HCT116 (cell line): ENCODE measurements around the gene ASAP3. TPM values are rescaled to one million over a fixed set of nuclear protein-coding genes. Genes with fewer than 3 reads are reported as not detected.

Experiments used
- ATAC-seq: fragments of 200-7000 bp; cut with Tn5 transposase; 2 replicates; pipeline ENCODE4 v1.9.1; 2020; ENCODE audit warnings: mild to moderate bottlenecking, moderate library complexity
- BruUV-seq: library from RNA; stranded (reverse); fragments of 400-500 nt; replicated peaks from 2 replicates; lab custom pipeline; 2021; lab: Mats Ljungman, UMichigan
- CTCF ChIA-PET: fragments of 300-600 bp; sonication (Branson Sonifier 250); formaldehyde crosslinking; loops from one replicate; lab custom pipeline; 2021; ENCODE audit warnings: antibody characterized with exemption; lab: Charles Lee
- POLR2A ChIA-PET: fragments of 300-600, 350-600 bp; sonication (Branson Sonifier 250); formaldehyde crosslinking; loops from one replicate; lab custom pipeline; 2021; ENCODE audit warnings: antibody characterized with exemption; lab: Charles Lee
- RAD21 ChIA-PET, 2 experiments: fragments of 300-600 bp; sonication (Branson Sonifier 250); formaldehyde crosslinking; loops; one replicate each; lab custom pipeline; 2023; ENCODE audit warnings: low total read pairs in 2 of 2; ENCODE audit not compliant: uncharacterized antibody in 2 of 2, unreplicated experiment in 2 of 2, low non-redundant PET in 1 of 2; lab: Charles Lee
- DNase-seq: peaks from one replicate; pipeline ENCODE4 v3.0.0-alpha.2; 2010; ENCODE audit warnings: low read depth, low spot score
- H2AFZ ChIP-seq: fragments of 200-600 bp; shearing (Covaris generic), sonication (generic); 2 replicates; pipeline ENCODE4 v1.6.1; 2017; ENCODE audit warnings: low read depth, mixed run types, mixed read lengths, antibody characterized with exemption, low read length; ENCODE audit not compliant: poor library complexity, severe bottlenecking
- H3K27ac ChIP-seq: 2 replicates; pipeline ENCODE4 v1.5.1; 2012; ENCODE audit warnings: low read depth, low read length
- H3K27me3 ChIP-seq: fragments of 200-600 bp; sonication (generic); 2 replicates; pipeline ENCODE4 v1.6.1; 2016; ENCODE audit warnings: mixed run types, low read length, mixed read lengths; ENCODE audit not compliant: insufficient read depth
- H3K36me3 ChIP-seq, 2 experiments: fragments of 200-500 bp in 1 of 2; fragments of 200-600 bp in 1 of 2; sonication (Bioruptor generic) in 1 of 2; sonication (generic) in 1 of 2; 2 replicates each; pipeline versions ENCODE4 v1.5.1 to v1.6.1; 2014 to 2016; ENCODE audit warnings: low read length in 2 of 2, inconsistent platforms in 1 of 2, mixed read lengths in 1 of 2, mixed run types in 1 of 2; ENCODE audit not compliant: insufficient read depth in 2 of 2, control insufficient read depth in 1 of 2
- H3K4me1 ChIP-seq, 2 experiments: fragments of 200-600 bp in 1 of 2; sonication (generic) in 1 of 2; 2 replicates each; pipeline versions ENCODE4 v1.5.1 to v1.6.1; 2012 to 2017; ENCODE audit warnings: low read length in 2 of 2, inconsistent platforms in 1 of 2, mild to moderate bottlenecking in 1 of 2, mixed read lengths in 1 of 2, mixed run types in 1 of 2, moderate library complexity in 1 of 2; ENCODE audit not compliant: insufficient read depth in 2 of 2, control insufficient read depth in 1 of 2
- H3K4me2 ChIP-seq: fragments of 200-600 bp; sonication (generic); 2 replicates; pipeline ENCODE4 v1.6.1; 2017; ENCODE audit warnings: mixed run types, low read length, mixed read lengths
- H3K4me3 ChIP-seq, 2 experiments: fragments of 200-600 bp in 1 of 2; sonication (generic) in 1 of 2; replicated peaks in 1 of 2; 2 replicates each; pipeline ENCODE4 v1.5.1; 2011 to 2016; ENCODE audit warnings: low read length in 2 of 2, control low read depth in 1 of 2, low read depth in 1 of 2, mild to moderate bottlenecking in 1 of 2, mixed read lengths in 1 of 2, mixed run types in 1 of 2
- H3K79me2 ChIP-seq: fragments of 200-600 bp; sonication (generic); 2 replicates; pipeline ENCODE4 v1.6.1; 2017; ENCODE audit warnings: mild to moderate bottlenecking, mixed run types, low read length, moderate library complexity, mixed read lengths; ENCODE audit not compliant: insufficient read depth
- H3K9ac ChIP-seq: fragments of 200-600 bp; sonication (generic); 2 replicates; pipeline ENCODE4 v1.6.1; 2016; ENCODE audit warnings: low read length, mixed read lengths
- H3K9me2 ChIP-seq: fragments of 200-600 bp; sonication (generic), shearing (Covaris generic); 2 replicates; pipeline ENCODE4 v1.6.1; 2017; ENCODE audit warnings: mixed run types, mild to moderate bottlenecking, moderate library complexity; ENCODE audit not compliant: insufficient read depth
- H3K9me3 ChIP-seq, 2 experiments: fragments of 200-500 bp in 1 of 2; fragments of 200-600 bp in 1 of 2; sonication (Bioruptor generic) in 1 of 2; sonication (generic) in 1 of 2; 2 replicates each; pipeline ENCODE4 v1.6.1; 2014 to 2017; ENCODE audit warnings: low read length in 2 of 2, mixed read lengths in 2 of 2, inconsistent platforms in 1 of 2, low read depth in 1 of 2, mild to moderate bottlenecking in 1 of 2, mixed run types in 1 of 2, moderate library complexity in 1 of 2; ENCODE audit not compliant: control insufficient read depth in 1 of 2, insufficient read depth in 1 of 2
- H4K20me1 ChIP-seq: fragments of 200-600 bp; sonication (generic), shearing (Covaris generic); 2 replicates; pipeline ENCODE4 v1.6.1; 2017; ENCODE audit warnings: mixed run types, mild to moderate bottlenecking, moderate library complexity; ENCODE audit not compliant: insufficient read depth
- EGR1 ChIP-seq: IDR thresholded peaks from 2 replicates; pipeline ENCODE4 v1.6.1; 2012; ENCODE audit warnings: low read depth
- EZH2 ChIP-seq: fragments of 200-600 bp; sonication (generic); IDR thresholded peaks from 2 replicates; pipeline ENCODE4 v1.6.1; 2017; ENCODE audit warnings: antibody characterized with exemption, mixed run types
- EZH2phosphoT487 ChIP-seq: fragments of 200-600 bp; IDR thresholded peaks from 2 replicates; pipeline ENCODE4 v1.6.1; 2018; ENCODE audit warnings: antibody characterized with exemption, borderline replicate concordance
- RAD21 ChIP-seq: IDR thresholded peaks from 2 replicates; pipeline ENCODE4 v1.6.1; 2012; ENCODE audit warnings: low read depth, mild to moderate bottlenecking
- SP1 ChIP-seq: IDR thresholded peaks from 2 replicates; pipeline ENCODE4 v1.6.1; 2012; ENCODE audit warnings: low read depth
- ZFX ChIP-seq: fragments of 450-650 bp; IDR thresholded peaks from 2 replicates; pipeline ENCODE4 v1.6.1; 2017
- intact Hi-C: fragments of 100-400 bp; cut with micrococcal nuclease; formaldehyde crosslinking; loops from 2 replicates; pipeline ENCODE4 v1.10.0; 2022
- total RNA-seq: library from RNA; stranded (reverse); gene quantifications from one replicate; pipeline ENCODE4 v1.2.1, GENCODE V29; 2021; ENCODE audit not compliant: unreplicated experiment
- TF ChIP-seq, protein P1 (sequence below): IDR thresholded peaks from 2 replicates; pipeline ENCODE4 v1.6.1; 2012
- TF ChIP-seq, protein P2 (sequence below), 3 experiments: fragments of 200-600 bp in 1 of 3; sonication (generic) in 1 of 3; IDR thresholded peaks in 2 of 3; conservative IDR thresholded peaks in 1 of 3; 2 replicates each; pipeline ENCODE4 v1.5.1; 2012 to 2017; ENCODE audit warnings: low read depth in 2 of 3, low read length in 2 of 3, antibody characterized with exemption in 1 of 3, borderline replicate concordance in 1 of 3, control low read depth in 1 of 3, mild to moderate bottlenecking in 1 of 3, mixed read lengths in 1 of 3, mixed run types in 1 of 3, moderate library complexity in 1 of 3; ENCODE audit not compliant: insufficient read depth in 1 of 3

Gene ASAP3
- total RNA-seq, 1 experiment from 2014 or later: 19.7 TPM

DNA sequence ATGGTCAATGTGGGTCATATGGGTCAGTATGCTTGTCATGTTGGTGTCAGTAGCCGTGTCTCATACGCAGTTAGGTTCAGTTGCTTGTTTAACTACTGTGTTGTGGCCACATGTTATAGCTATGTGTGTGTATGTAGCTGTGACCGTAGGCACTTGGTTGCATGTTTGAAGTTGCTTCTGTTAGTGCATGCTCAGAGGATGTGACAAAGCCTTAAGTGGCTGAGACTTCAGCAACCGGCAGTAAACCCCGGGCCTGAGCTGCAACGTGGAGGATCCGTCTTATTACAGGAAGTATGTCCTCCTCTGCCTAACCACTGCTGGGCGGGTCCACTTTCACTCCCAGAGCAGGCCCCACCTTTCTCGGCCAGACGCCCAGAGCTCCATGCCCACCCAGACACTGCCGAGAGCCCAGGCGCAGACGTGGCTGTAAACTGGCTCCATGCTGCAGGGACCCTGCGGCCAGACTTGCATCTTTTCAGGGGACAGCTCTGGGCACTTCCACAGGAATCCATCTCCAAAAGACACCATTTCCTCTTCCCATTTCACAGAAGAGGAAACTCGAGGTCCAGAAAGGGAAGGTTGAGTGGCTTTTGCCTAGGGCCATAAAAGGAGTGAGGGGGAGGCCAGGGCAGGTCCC, 61.6 kb downstream of the ASAP3 start:
- DNase-seq (no peak), ATAC-seq (no peak)
- intact Hi-C loops: no loop called here
- H3K9ac ChIP-seq: no peak overlapping the region
- peaks cover 0 to 13% of the 10 kb centered on the region in 2 experiments; a peak in 1 of 4 replicates for H3K4me1 ChIP-seq
- no peak overlapping the region for H3K4me2 ChIP-seq
- H3K36me3 ChIP-seq: no peaks in the 10 kb centered on the region
- H3K27me3 ChIP-seq: no peaks in the 10 kb centered on the region
- ChIA-PET CTCF (interaction anchor here (1.1 kb wide), 1 partner anchor 19 kb away, joined by 4 read pairs; no protein-coding TSS in a partner anchor), POLR2A (no interaction called here), RAD21 (no interaction called here)
- no peaks in the 10 kb centered on the region for H4K20me1 ChIP-seq
- no peaks in the 10 kb centered on the region for H3K79me2 ChIP-seq
- H3K9me3 ChIP-seq: no peaks in the 10 kb centered on the region
- H3K27ac ChIP-seq: no peak overlapping the region
- no TSS peak for BruUV-seq
- H3K4me3 ChIP-seq: no peak overlapping the region
- no peak overlapping the region for H2AFZ ChIP-seq
- H3K9me2 ChIP-seq: no peaks in the 10 kb centered on the region
- TF ChIP-seq, protein P1, sequence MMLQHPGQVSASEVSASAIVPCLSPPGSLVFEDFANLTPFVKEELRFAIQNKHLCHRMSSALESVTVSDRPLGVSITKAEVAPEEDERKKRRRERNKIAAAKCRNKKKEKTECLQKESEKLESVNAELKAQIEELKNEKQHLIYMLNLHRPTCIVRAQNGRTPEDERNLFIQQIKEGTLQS: no peak
- TF ChIP-seq SP1 (no peak), EZH2phosphoT487 (no peak), EGR1 (no peak), EZH2 (no peak), RAD21 (no peak), ZFX (no peak)
- TF ChIP-seq, protein P2, sequence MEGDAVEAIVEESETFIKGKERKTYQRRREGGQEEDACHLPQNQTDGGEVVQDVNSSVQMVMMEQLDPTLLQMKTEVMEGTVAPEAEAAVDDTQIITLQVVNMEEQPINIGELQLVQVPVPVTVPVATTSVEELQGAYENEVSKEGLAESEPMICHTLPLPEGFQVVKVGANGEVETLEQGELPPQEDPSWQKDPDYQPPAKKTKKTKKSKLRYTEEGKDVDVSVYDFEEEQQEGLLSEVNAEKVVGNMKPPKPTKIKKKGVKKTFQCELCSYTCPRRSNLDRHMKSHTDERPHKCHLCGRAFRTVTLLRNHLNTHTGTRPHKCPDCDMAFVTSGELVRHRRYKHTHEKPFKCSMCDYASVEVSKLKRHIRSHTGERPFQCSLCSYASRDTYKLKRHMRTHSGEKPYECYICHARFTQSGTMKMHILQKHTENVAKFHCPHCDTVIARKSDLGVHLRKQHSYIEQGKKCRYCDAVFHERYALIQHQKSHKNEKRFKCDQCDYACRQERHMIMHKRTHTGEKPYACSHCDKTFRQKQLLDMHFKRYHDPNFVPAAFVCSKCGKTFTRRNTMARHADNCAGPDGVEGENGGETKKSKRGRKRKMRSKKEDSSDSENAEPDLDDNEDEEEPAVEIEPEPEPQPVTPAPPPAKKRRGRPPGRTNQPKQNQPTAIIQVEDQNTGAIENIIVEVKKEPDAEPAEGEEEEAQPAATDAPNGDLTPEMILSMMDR (IDR thresholded peaks at IDR 0.05 in 2 of 3, conservative IDR thresholded peaks at IDR 0.05 in 1 of 3; ENCODE audit: borderline replicate concordance in 1 of 3, insufficient read depth in 1 of 3, low read depth in 2 of 3, low read length in 2 of 3): no peak
